NCI-H2171 (cell line): Measurements from ENCODE around the gene CPNE8.

Experiments
- DNase-seq: peaks from one replicate; lab custom pipeline; 2025; lab: John Stamatoyannopoulos, UW

The CPNE8 gene

DNA sequence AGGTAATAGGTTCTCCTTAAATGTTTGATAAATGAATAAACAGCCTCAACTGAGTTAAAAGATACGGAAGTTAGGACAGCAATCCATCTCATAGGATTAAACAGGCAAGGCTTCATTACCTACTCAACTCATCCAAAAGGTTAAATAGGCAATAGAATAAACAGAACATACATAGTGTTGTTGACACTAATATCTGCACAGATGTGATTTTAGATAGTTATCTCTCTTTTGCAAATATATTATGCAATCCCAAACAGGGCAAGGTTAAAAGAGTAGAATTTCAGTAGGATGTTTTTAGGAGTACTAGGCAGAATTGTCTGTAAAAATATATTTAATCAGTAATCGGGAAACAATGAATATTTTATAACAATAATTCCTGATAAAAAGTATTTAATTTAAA, 276.3 kb downstream of the CPNE8 start:
- DNase-seq = no peak

DNA sequence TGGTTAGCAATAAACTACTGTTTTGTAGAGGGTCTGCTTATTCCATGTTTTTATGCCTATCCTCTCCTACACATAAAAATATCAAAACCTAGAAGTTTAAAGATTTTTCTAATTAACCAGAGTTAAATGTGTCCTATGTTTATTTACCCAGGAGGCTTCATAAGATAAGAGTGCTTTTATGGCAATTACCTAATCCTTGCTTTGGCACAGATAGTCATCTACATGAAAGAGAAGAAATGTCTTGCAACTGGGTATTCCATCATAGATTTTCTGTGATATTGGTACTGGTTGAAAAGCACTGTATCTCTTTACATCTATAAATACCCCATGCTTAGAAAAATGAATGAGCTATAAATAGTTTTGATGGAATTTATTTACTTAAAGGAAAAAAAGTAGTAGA, 277.1 kb downstream of the CPNE8 start:
- DNase-seq = no peak

DNA sequence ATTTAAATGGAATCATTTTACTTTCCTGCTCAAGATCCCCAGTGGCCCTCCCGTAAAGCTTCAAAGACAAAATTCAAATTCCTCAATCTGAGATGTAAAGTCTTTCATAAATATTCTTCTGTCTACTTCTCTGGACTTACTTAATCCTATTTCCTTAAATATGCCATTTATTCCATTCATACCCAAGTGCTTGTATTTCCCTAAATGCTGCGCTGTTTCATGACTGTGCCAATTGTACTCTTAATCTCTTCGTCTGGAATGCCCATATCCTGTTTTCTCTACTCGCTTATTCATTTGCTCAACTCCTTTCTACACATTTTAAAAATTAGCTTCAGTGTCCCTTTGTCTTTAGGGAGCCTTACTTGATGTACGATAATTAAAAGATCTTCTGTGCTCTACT, 280.1 kb downstream of the CPNE8 start:
- no peak for DNase-seq

DNA sequence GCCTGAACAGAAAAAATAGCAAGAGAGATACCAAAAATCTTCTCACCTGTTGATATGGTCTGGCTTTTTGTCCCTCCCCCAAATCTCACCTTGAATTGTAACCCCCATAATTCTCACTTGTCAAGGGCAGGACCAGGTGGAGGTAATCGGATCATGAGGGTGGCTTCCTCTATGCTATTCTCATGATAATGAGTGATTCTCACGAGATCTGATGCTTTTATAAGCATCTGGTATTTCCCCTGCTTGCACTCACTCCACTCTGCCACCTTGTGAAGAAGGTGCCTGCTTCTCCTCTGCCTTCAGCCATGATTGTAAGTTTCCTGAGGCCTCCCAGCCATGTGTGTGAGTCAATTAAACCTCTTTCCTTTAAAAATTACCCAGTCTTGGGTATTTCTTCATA, 291.2 kb downstream of the CPNE8 start:
- no peak for DNase-seq

DNA sequence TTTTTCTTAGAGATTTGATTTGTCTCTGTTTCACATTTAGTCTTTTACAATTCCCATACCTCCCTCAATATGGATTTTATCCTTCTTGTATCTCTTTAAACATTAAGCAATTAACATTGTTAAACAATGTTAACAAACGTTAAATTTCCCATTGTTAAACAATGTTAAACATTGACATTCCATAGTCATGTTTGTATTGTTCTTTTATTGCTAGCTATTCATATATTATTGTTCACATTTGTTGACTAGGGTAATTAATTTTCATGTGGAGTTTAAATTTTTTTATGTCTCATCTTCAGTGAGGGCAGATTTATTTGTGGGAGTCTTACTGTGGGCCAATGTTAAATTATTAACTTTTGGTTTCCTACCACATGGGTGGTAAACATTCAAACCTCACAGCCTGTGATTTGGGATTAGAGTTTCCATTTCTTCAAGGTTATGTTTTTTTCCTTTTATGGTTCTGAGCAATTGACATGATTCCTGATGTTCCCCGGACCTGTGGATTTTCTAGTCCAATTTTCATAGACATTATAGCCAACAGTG, 294.5 kb downstream of the CPNE8 start:
- no peak for DNase-seq

DNA sequence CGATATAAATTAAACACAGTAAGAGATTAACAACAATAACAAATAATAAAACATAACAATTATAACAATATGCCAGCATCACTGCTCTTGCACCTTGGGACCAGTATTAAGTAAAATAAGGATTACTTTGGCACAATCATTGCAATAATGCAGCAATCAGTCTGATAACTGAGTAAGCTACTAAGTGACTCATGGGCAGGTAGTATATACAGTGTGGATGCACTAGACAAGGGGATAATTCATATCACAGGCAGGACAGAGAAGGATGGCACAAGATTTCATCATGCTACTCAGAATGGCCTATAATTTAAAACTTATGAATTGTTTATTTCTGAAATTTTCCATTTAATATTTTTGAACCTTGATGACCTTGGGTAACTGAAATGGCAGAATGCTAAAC, 298.1 kb downstream of the CPNE8 start:
- DNase-seq = no peak
